Brain microvascular endothelial cell (primary cell): ENCODE data around the gene AP2A1.

Experiments used
- DNase-seq: peaks from one replicate; pipeline ENCODE4 v3.0.0-alpha.2; 2020
- H3K27ac ChIP-seq: fragments of 250-450 bp; sonication (Bioruptor Pico); 2 replicates; pipeline ENCODE4 v1.5.1; 2020; ENCODE audit warnings: mild to moderate bottlenecking, moderate library complexity
- H3K27me3 ChIP-seq: fragments of 250-450 bp; sonication (Bioruptor Pico); replicated peaks from 2 replicates; pipeline ENCODE4 v1.5.1; 2020; ENCODE audit warnings: mild to moderate bottlenecking
- H3K36me3 ChIP-seq: fragments of 250-450 bp; sonication (Bioruptor Pico); replicated peaks from 2 replicates; pipeline ENCODE4 v1.5.1; 2020; ENCODE audit warnings: mild to moderate bottlenecking
- H3K4me3 ChIP-seq: 2 replicates; pipeline ENCODE4 v1.5.1; 2011; ENCODE audit warnings: low read depth, mild to moderate bottlenecking, control low read depth, low read length, moderate library complexity
- in situ Hi-C: cut with HindIII; loops from 2 replicates; pipeline ENCODE4 v1.10.0; 2017; ENCODE audit warnings: low sequenced_read_pairs, low pct_ligation_motif_present
- TF ChIP-seq, protein P1 (sequence below): IDR thresholded peaks from 2 replicates; pipeline ENCODE4 v1.5.1; 2011; ENCODE audit warnings: low read depth, mild to moderate bottlenecking, moderate library complexity, low read length, control low read depth, inconsistent platforms; ENCODE audit errors: missing control alignments

Gene AP2A1

GRCh38 chr19:49838885-49839588 lies 72.2 kb downstream of the AP2A1 start:
- DNase-seq = no peak
- in situ Hi-C loops = no loop called here
- no peaks in the 10 kb centered on the region for H3K27me3 ChIP-seq
- no peak overlapping the region for H3K27ac ChIP-seq
- H3K36me3 ChIP-seq = peaks cover 45% of the 10 kb centered on the region
- TF ChIP-seq, protein P1, sequence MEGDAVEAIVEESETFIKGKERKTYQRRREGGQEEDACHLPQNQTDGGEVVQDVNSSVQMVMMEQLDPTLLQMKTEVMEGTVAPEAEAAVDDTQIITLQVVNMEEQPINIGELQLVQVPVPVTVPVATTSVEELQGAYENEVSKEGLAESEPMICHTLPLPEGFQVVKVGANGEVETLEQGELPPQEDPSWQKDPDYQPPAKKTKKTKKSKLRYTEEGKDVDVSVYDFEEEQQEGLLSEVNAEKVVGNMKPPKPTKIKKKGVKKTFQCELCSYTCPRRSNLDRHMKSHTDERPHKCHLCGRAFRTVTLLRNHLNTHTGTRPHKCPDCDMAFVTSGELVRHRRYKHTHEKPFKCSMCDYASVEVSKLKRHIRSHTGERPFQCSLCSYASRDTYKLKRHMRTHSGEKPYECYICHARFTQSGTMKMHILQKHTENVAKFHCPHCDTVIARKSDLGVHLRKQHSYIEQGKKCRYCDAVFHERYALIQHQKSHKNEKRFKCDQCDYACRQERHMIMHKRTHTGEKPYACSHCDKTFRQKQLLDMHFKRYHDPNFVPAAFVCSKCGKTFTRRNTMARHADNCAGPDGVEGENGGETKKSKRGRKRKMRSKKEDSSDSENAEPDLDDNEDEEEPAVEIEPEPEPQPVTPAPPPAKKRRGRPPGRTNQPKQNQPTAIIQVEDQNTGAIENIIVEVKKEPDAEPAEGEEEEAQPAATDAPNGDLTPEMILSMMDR = no peak
- no peak overlapping the region for H3K4me3 ChIP-seq

DNA sequence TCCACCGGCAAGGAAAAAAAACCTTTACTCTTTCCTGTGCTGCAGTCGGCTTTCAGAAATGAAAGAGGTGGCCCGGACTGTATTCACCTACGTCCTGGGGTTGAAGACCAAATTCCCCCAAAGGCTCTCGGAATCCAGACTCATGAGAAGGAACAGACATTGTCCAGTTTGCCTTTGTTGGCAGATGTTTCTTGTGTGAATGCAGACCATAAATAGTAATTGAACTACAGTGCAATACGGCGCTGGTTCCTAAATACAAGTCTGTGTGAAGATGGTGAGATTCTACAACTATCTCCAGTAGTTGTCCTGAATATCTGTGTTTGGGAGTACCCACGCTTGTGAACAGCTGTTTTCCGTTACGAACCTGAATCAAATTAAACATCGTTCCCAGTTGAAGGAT lies 72.9 kb downstream of the AP2A1 start:
- no peak for DNase-seq
- Histone ChIP-seq H3K36me3 (peaks cover 38% of the 10 kb centered on the region), H3K4me3 (no peak overlapping the region), H3K27me3 (no peaks in the 10 kb centered on the region), H3K27ac (no peak overlapping the region)
- in situ Hi-C loops = no loop called here
- TF ChIP-seq, protein P1 = no peak

- TF ChIP-seq, protein P1 = no peak
- H3K36me3 ChIP-seq = peaks cover 32% of the 10 kb centered on the region
- no peak overlapping the region for H3K27ac ChIP-seq
- no peaks in the 10 kb centered on the region for H3K27me3 ChIP-seq
- no peak for DNase-seq
- in situ Hi-C loops = no loop called here
- H3K4me3 ChIP-seq = no peak overlapping the region
Observed at GRCh38 chr19:49840321-49840720, 73.5 kb downstream of the AP2A1 start.

GRCh38 chr19:49840736-49841249 lies 74.0 kb downstream of the AP2A1 start:
- no peaks in the 10 kb centered on the region for H3K27me3 ChIP-seq
- H3K36me3 ChIP-seq = peaks cover 28% of the 10 kb centered on the region
- no peak overlapping the region for H3K27ac ChIP-seq
- in situ Hi-C loops = no loop called here
- no peak for DNase-seq
- H3K4me3 ChIP-seq = no peak overlapping the region
- TF ChIP-seq, protein P1 = no peak

DNA sequence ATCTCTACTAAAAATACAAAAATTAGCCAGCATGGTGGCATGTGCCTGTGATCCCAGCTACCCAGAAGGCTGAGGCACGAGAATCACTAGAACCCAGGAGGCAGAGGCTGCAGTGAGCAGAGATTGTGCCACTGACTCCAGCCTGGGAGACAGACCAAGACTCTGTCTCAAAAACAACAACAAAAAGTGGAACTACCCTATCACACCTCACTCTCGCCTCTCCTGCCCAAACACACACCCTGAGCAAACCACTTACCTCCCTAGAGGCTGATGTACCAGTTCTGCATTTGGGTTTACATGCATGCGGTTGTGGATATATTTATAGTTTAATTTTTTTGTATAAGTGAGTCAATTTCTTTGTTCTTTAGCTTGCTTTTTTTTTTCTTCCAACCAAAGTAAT lies 76.5 kb downstream of the AP2A1 start:
- Histone ChIP-seq H3K4me3 (no peak overlapping the region), H3K27me3 (no peaks in the 10 kb centered on the region), H3K36me3 (peaks cover 13% of the 10 kb centered on the region), H3K27ac (no peak overlapping the region)
- in situ Hi-C loops = no loop called here
- DNase-seq = no peak
- TF ChIP-seq, protein P1 = no peak
